ENCODE measurements around the gene NTF3.

NTF3 gene

DNA sequence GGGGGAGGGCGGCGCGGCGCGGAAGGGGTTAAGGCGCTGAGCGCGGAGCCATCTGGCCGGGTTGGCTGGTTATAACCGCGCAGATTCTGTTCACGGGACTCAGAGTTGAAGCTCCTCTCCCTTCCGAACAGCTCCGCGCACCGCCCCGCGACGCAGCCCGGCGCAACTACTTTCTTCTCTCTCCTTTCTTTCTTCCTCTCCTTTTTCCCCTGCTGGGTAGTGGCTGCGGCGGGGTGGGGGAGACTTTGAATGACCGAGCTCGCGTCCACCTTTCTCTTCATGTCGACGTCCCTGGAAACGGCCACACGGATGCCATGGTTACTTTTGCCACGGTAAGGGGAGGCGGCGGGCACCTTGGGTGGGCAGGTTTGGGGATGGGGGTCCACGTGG is at the start of gene NTF3:
NTF3 (plus strand) TSS at position 98 of the 390 bp plus-strand sequence; CDS start at position 315, 217 bp downstream.
- H3K4me3 ChIP-seq (ENCODE audit: low read depth, low read length) = no peak within 1 kb of the TSS
- TF ChIP-seq, protein P1, sequence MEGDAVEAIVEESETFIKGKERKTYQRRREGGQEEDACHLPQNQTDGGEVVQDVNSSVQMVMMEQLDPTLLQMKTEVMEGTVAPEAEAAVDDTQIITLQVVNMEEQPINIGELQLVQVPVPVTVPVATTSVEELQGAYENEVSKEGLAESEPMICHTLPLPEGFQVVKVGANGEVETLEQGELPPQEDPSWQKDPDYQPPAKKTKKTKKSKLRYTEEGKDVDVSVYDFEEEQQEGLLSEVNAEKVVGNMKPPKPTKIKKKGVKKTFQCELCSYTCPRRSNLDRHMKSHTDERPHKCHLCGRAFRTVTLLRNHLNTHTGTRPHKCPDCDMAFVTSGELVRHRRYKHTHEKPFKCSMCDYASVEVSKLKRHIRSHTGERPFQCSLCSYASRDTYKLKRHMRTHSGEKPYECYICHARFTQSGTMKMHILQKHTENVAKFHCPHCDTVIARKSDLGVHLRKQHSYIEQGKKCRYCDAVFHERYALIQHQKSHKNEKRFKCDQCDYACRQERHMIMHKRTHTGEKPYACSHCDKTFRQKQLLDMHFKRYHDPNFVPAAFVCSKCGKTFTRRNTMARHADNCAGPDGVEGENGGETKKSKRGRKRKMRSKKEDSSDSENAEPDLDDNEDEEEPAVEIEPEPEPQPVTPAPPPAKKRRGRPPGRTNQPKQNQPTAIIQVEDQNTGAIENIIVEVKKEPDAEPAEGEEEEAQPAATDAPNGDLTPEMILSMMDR (IDR thresholded peaks at IDR 0.05; ENCODE audit: borderline replicate concordance, insufficient read depth, low read depth, low read length) = no peak

DNA sequence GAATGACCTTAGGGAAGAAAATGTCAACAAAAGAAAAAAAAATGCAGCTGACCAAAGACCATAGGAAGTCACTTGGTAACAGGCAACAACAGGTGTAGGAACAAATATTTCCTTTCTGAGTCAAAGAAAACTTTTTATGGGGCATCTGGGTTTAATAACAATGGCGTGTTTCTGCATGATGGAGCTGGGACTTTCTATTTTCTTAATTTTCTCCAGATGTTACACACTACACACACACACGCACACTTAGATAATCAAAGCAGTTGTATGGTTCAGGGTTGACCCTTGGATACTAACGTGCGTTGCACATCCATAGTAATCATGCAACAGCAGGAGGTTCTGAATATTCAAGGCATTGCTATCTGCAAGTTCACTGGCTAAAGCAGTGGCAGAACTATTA is 47.9 kb upstream of the NTF3 start:
- no peak overlapping the region for H3K4me3 ChIP-seq (ENCODE audit: low read depth, low read length)
- TF ChIP-seq, protein P1 (IDR thresholded peaks at IDR 0.05; ENCODE audit: borderline replicate concordance, insufficient read depth, low read depth, low read length) = no peak

DNA sequence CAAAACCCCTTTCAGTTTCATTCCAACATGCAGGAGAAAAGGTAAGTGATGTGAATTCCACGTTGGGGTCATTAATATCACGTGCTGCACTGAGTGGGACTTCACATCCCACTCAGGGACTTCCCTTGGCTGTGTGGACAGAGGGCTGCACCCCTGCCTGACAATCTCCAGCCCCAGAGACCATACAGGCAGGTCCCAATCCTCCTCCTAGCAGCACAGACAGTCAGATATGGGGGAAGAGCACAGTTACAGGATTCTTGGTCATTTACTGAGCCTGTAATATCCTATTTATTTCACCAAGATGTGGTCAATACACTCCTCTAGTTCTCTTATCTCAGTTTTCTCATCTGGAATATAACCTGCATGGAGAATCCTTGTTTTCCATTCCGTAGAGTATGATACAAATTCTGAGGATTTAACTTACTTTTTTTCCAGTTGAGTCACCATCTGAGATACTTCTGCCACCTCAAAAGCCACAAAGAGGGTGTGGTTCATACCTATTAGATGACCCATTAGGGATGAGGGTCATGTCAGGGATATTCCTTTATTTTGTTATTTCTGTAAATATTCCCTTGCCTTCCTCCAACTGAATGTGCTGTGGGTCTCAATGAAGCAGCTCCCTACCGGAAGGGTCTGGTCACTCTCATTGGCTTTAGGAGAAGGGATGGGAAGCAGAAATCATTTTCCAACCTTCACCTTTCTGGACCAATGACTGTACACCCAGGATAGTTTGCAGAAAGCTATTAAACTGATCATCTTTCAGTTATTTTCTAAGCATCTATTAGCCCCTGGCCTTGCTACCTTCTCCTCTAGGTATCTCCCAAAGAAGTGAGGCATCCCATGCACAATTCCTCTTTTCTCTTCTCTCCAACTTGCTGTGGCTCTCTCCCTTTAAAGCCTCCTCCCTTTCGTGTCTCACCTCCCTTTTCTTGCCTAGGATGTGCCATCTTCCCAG is 43.0 kb upstream of the NTF3 start:
- H3K4me3 ChIP-seq (ENCODE audit: low read depth, low read length) = no peak overlapping the region
- TF ChIP-seq, protein P1 (IDR thresholded peaks at IDR 0.05; ENCODE audit: borderline replicate concordance, insufficient read depth, low read depth, low read length) = no peak

DNA sequence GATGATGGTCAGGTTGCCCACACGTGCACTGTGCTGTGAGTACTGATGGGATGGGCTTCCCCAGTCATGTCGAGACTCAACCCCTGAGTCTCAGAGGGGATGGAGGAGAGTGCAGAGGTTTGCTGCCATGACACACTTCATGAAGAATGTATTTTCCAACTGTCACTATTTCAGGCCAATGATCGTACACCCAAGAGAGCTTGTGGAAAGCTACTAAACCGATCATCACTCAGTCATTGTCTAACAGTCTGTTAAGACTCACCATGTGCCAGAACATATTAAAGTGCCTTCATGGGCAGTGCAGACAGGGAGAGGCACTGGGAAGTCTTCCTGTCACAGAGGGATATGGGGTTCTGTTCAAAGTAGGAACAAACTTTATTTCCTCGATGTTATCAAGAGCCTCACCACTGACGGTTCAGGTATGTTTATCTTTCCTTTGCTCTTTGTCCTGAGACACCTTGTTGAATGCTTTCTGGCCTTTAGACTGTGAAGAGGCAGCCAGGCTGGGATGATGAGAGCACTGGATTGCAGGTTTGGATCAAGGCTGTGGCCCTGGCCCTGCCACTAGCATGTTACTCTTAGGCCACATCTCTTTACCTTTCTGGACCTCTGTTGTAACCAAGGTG is 41.6 kb upstream of the NTF3 start:
- no peak overlapping the region for H3K4me3 ChIP-seq (ENCODE audit: low read depth, low read length)
- TF ChIP-seq, protein P1 (IDR thresholded peaks at IDR 0.05; ENCODE audit: borderline replicate concordance, insufficient read depth, low read depth, low read length) = no peak

DNA sequence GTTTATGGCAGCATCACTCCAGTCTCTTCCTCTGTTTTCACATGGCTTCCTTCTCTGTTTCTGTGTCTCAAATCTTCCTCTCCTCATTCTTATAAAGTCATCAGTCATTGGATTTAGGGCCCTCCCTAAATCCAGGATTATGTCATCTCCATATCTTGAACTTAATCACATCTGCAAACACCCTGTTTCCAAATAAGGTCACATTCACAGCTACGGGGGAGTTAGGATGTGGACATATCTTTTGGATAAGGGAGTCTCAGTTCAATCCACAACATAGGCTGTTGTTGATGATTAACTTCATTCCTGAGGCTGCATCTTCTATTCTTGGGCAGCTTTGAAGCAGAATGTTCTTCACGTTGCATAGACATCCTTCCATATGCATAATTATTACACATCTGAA is 40.3 kb upstream of the NTF3 start:
- H3K4me3 ChIP-seq (ENCODE audit: low read depth, low read length) = no peak overlapping the region
- TF ChIP-seq, protein P1 (IDR thresholded peaks at IDR 0.05; ENCODE audit: borderline replicate concordance, insufficient read depth, low read depth, low read length) = no peak

DNA sequence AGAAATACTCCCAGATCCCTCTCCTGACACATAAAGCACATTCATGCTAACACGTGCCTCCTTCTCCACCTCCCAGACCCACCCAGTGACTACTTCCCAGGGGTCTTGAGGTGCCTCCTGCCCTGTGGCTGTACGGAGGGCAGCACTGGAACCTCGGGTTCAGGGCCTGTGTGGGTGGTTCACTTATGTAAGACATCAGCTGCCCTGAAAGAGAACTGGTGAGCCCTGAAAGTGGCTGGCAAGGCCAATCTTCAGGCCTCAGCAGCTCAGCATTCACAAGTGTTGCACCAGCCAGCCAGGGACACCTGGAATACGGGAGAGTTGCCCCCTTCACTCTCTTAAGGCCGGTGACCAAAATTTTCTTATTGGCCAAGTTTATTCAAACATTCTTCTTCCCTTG is 38.9 kb upstream of the NTF3 start:
- H3K4me3 ChIP-seq (ENCODE audit: low read depth, low read length) = no peak overlapping the region
- TF ChIP-seq, protein P1 (IDR thresholded peaks at IDR 0.05; ENCODE audit: borderline replicate concordance, insufficient read depth, low read depth, low read length) = no peak

All from GM12875 (cell line).